HAP-1 (cell line): ENCODE measurements around the gene POMC.

Experiments
- DNase-seq, 2 experiments: peaks; one replicate each; pipeline ENCODE4 v3.0.0-alpha.2; 2016 to 2020; ENCODE audit warnings: low spot score in 2 of 2
- H3K27me3 ChIP-seq: fragments of 250-450 bp; sonication (Bioruptor Pico); 2 replicates; pipeline ENCODE4 v1.5.1; 2020; ENCODE audit warnings: low read depth, mild to moderate bottlenecking, moderate library complexity
- H3K36me3 ChIP-seq: fragments of 250-450 bp; sonication (Bioruptor Pico); replicated peaks from 2 replicates; pipeline ENCODE4 v1.5.1; 2020; ENCODE audit warnings: mild to moderate bottlenecking
- H3K4me1 ChIP-seq: fragments of 250-450 bp; sonication (Bioruptor Pico); 2 replicates; pipeline ENCODE4 v1.5.1; 2020; ENCODE audit warnings: mild to moderate bottlenecking
- H3K4me3 ChIP-seq: fragments of 250-450 bp; sonication (Bioruptor Pico); 2 replicates; pipeline ENCODE4 v1.5.1; 2020; ENCODE audit warnings: mild to moderate bottlenecking, moderate library complexity
- H3K9me3 ChIP-seq: fragments of 250-450 bp; sonication (Bioruptor Pico); 2 replicates; pipeline ENCODE4 v1.5.1; 2020; ENCODE audit warnings: mild to moderate bottlenecking, moderate library complexity
- in situ Hi-C: fragments of 300-500 bp; cut with MboI; formaldehyde crosslinking; loops from 3 replicates; pipeline ENCODE4 v1.14.3; 2020; ENCODE audit warnings: low sequenced_read_pairs, inconsistent platforms, mixed read lengths

Gene POMC

DNA sequence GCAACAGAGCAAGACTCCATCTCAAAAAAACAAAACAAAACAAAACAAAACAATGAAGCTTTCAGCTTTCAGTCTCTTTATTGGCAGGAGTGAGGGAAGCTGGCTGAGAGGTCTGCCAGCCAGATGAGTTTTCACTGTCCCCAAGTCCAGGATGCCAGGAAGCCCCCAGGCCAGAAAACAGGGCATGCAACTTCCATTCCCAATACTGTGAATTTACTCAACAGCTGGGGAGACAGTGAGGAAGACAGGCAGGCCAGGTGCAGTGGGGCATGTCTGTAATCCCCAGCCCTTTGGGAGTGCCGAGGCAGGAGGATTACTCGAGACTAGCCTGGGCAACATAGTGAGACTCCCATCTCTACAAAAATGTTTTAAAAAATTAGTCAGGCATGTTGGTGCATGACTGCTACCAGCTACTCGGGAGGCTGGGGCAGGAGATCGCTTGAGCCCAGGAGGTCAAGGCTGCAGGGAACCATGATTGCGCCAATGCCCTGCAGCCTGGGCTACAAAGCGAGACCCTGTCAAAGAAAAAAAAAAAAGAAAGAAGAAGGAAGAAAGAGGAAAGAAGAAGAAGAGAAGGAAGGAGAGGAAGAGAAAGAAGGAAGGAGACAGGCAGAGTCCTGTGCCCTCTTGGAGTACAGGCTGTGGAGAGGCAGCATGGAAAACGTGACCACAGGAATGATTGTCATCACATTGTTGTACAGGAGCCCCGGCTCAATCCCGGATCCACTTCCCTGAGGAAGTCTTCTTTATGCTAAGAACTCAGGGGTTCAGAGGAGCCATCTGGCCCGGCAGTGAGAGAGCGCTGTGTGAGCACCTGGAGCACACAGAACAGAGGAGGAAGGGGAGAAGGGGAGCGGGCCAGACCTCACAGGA lies 29.2 kb upstream of the POMC start:
- H3K36me3 ChIP-seq = no peaks in the 10 kb centered on the region
- no peaks in the 10 kb centered on the region for H3K27me3 ChIP-seq
- in situ Hi-C loops = loop anchor here (5.0 to 10.0 kb wide), 2 partner anchors 225 to 793 kb away; partner anchors contain the start of gene DNAJC27
- H3K4me1 ChIP-seq = peaks cover 9% of the 10 kb centered on the region
- peak in 1 of 2 experiments; percentile 32 for DNase-seq
- no peak overlapping the region for H3K4me3 ChIP-seq
- no peaks in the 10 kb centered on the region for H3K9me3 ChIP-seq

DNA sequence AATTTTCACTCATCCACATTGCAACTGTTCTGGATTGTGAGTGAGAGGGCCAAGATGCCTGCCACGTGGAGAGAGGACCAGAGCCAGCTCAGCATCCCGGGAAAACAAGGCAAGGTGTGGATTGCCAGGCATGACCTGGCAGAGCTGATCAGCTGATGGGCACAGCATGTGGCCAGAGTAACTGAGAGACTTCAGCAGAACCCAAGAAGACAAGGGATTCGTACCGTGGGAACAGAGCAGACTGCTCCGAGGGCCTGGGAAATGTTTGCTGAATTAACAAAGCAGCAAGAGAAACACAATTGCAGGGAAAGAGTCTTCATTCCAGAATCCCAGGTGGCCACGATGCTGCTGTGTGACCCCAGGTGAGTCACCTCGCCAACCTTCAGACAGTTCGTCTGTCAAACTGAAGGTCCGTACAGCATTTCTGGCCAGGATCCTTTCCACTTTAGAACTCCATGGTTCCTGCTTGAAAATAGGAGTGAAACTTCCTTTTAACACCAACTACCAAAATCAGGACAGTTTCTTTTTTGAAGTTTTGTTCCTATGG lies 26.3 kb upstream of the POMC start:
- no peaks in the 10 kb centered on the region for H3K9me3 ChIP-seq
- in situ Hi-C loops = loop anchor here (5.0 to 10.0 kb wide), 2 partner anchors 222 to 790 kb away; partner anchors contain the start of gene DNAJC27

DNA sequence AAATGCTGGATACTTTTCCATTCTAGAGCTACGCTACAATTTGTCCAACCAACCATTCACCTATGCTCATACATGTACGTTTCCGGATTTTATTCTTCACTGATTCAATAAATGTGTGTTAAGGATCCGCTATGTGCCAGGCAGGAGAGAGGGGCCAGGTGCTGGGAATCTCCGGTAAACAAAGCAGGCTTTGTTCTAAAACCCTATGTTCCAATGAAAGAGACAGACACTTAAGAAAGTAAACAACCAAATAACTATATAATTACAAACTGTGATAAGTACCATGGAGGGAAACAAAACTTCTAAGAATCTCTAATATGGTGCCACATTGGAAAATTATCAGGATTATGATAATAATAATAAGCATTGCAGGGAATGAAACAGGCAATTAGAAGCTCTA lies 22.2 kb upstream of the POMC start:
- DNase-seq = no peak

More for the DNA sequence above, 26.3 kb upstream of the POMC start:
- Histone ChIP-seq H3K27me3 (no peaks in the 10 kb centered on the region), H3K4me3 (no peak overlapping the region), H3K36me3 (no peaks in the 10 kb centered on the region), H3K4me1 (peaks cover 14% of the 10 kb centered on the region)
- no peak for DNase-seq

DNA sequence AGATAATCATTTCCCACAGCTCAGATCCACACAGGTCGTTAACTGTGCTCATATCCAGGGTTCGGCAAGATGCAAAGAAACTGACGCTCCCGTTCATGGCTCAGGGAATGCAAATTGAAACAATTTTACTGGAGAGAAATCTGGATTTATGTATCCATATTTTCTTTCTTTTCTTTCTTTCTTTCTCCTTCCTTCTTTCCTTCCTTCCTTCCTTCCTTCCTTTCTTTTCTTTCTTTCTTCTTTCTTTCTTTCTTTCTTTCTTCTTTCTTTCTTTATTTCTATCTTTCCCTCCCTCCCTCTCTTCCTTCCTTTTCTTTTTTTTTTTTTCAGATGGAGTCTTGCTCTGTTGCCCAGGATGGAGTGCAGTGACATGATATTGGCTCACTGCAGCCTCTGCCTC lies 20.0 kb upstream of the POMC start:
- no peaks in the 10 kb centered on the region for H3K27me3 ChIP-seq
- no peak overlapping the region for H3K4me3 ChIP-seq
- peaks cover 7% of the 10 kb centered on the region; the same call in 1 of the 2 replicates for H3K4me1 ChIP-seq
- H3K36me3 ChIP-seq = no peaks in the 10 kb centered on the region
- in situ Hi-C loops = no loop called here
- no peaks in the 10 kb centered on the region for H3K9me3 ChIP-seq
- DNase-seq = no peak

More for the DNA sequence above, 22.2 kb upstream of the POMC start:
- H3K4me1 ChIP-seq = peaks cover 7% of the 10 kb centered on the region; the same call in 1 of the 2 replicates
- no peaks in the 10 kb centered on the region for H3K36me3 ChIP-seq
- no peak overlapping the region for H3K4me3 ChIP-seq
- in situ Hi-C loops = loop anchor here (10.0 kb wide), 1 partner anchor 786 kb away; no protein-coding TSS in a partner anchor
- no peaks in the 10 kb centered on the region for H3K9me3 ChIP-seq
- no peaks in the 10 kb centered on the region for H3K27me3 ChIP-seq

DNA sequence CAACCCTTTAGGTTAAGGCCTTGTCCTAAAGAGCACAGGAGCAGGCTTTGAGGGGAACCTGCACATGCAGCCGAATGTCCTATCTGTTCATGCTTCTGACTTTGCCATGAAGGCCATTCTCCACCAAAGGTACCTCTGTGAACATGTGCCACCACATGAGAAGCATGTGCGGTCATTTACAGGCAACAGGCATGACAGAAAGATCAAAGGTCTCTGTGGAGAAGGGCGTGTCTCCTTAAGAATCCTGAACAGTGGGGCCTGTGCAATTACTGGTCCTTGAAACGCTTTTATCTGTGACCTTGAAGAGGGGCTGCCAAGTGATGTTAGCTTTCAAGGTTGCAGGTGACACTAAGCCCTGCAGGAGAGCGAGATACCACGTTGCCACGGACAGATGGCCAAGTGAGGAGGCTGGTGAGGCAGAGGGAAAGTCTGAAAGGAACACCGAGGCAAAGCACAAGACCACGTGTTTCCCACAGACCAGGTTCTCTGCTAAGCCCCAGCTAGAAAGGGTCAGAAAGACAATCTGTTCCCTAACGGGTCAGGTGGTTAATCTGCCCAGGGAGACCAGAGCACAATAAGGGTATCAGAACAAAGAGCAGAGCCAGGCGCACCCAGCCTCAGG lies 19.5 kb upstream of the POMC start:
- H3K4me1 ChIP-seq = peaks cover 7% of the 10 kb centered on the region; the same call in 1 of the 2 replicates
- H3K36me3 ChIP-seq = no peaks in the 10 kb centered on the region
- no peak for DNase-seq
- no peak overlapping the region for H3K4me3 ChIP-seq
- H3K9me3 ChIP-seq = no peaks in the 10 kb centered on the region
- H3K27me3 ChIP-seq = no peaks in the 10 kb centered on the region
- in situ Hi-C loops = no loop called here

DNA sequence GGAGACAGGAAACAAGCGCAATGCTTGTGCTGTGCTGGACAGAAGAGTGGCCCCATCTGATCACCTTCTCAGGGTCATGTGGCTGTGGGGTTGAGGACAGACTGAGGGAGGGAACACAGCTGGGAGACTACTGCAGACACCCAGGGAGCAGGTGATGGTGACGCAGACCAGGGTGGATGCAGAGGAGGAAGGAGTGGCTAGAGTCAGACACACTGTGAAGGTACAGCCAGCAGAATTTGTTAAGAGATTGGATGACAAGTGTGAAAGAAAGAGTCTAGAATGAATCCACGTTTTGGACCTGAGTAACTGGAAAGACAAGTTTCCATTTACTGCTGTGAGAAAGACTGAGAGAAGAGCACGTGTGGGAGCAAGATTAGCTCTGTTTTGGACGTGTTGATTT lies 15.9 kb upstream of the POMC start:
- DNase-seq = no peak
- Histone ChIP-seq H3K27me3 (no peaks in the 10 kb centered on the region), H3K4me1 (no peaks in the 10 kb centered on the region), H3K4me3 (no peak overlapping the region), H3K36me3 (no peaks in the 10 kb centered on the region), H3K9me3 (no peaks in the 10 kb centered on the region)
- in situ Hi-C loops = no loop called here

DNA sequence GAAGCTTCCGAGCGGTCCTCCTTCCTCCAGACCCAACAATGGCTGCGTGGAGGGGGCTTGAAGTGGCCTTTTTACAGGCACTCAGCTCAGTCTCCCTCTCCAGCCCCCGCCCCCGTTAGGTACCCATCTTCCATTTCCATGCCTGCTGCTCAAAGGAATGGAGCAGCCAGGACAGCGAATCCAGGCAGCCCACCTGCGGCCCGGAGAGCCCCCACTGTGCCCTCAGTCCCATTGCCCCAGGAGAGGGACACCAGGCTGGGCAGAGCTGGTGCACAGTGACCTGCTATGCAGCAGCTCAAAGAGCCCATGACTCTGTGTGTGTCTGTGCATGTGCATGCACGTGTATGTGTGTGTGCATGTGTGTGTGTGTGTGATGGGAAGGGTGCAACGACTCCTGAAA lies 10.6 kb upstream of the POMC start:
- no peaks in the 10 kb centered on the region for H3K9me3 ChIP-seq
- DNase-seq = no peak
- in situ Hi-C loops = no loop called here
- no peaks in the 10 kb centered on the region for H3K4me1 ChIP-seq
- H3K27me3 ChIP-seq = no peaks in the 10 kb centered on the region
- H3K4me3 ChIP-seq = no peak overlapping the region
- no peaks in the 10 kb centered on the region for H3K36me3 ChIP-seq

DNA sequence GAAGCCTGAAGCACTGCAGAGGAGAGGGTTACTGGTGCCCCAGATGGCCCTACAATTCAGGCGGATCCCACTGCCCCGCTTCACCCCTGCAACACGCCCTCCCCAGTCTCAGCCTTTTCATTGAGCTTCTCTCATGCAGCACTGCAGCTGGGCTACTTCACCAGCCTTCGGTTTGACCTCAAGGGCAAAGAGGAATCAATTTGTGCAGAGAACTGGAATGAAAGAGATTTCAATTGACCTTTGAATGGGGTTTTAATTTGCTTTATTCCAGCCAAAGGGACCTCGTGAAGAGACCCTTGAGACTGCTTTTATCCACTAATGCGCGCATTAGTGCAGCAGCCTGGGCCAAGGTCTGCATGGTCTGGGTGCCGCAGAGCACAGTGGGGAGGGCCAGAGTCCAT lies 8.8 kb upstream of the POMC start:
- H3K4me1 ChIP-seq = no peaks in the 10 kb centered on the region
- no peaks in the 10 kb centered on the region for H3K9me3 ChIP-seq
- no peaks in the 10 kb centered on the region for H3K27me3 ChIP-seq
- H3K36me3 ChIP-seq = no peaks in the 10 kb centered on the region
- DNase-seq = no peak
- in situ Hi-C loops = no loop called here
- no peak overlapping the region for H3K4me3 ChIP-seq

DNA sequence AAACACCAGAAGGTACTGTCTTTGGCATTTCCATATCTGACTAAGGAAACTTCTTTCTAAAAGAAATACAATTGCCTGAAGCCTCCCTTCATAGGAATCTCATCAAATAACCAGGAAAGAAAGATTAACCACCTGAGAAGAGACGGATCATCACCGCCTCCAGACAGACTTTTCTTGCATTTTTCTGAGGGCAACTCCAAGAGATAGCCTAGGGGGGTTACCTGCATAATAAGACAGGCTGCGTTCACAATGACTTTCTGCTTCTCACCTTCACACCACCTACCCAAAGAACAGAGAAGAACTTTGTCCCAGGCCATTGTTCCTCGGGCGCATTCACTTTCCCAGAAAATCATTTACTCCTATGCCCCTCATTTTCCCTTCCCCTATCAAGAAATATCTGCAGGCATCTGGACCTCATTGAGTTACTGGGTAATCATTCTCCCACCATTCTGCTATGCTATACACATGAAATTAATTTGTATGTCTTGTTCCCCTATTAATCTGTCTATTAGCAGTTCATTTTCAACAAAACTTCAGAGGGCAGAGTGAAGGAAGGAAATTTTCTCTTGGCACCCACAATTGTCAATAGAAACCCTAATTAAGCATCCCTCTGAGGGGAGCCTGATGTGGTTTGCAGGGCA lies 8.3 kb upstream of the POMC start:
- Histone ChIP-seq H3K4me1 (no peaks in the 10 kb centered on the region), H3K36me3 (no peaks in the 10 kb centered on the region), H3K4me3 (no peak overlapping the region), H3K27me3 (no peaks in the 10 kb centered on the region), H3K9me3 (no peaks in the 10 kb centered on the region)
- in situ Hi-C loops = no loop called here
- no peak for DNase-seq

DNA sequence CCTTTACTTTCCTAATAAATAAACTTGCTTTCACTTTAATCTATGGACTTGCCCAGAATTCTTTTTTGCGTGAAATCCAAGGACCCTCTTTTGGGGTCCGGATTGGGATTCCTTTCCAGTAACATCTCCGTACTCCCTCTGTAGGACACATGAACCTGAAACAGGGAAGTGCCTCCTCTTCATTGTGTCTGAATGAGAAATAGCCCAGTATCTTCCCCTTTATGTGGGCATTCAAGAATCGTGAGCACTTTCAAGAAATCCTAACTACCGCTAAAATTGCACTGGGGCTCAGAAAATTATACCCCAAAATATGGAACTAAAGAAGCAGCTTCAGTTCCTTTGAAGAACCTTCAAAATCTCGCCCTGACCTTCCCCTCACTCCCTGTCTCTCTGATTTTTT lies 7.8 kb upstream of the POMC start:
- no peaks in the 10 kb centered on the region for H3K36me3 ChIP-seq
- no peak for DNase-seq
- in situ Hi-C loops = no loop called here
- H3K4me1 ChIP-seq = no peaks in the 10 kb centered on the region
- H3K9me3 ChIP-seq = no peaks in the 10 kb centered on the region
- no peaks in the 10 kb centered on the region for H3K27me3 ChIP-seq
- no peak overlapping the region for H3K4me3 ChIP-seq

DNA sequence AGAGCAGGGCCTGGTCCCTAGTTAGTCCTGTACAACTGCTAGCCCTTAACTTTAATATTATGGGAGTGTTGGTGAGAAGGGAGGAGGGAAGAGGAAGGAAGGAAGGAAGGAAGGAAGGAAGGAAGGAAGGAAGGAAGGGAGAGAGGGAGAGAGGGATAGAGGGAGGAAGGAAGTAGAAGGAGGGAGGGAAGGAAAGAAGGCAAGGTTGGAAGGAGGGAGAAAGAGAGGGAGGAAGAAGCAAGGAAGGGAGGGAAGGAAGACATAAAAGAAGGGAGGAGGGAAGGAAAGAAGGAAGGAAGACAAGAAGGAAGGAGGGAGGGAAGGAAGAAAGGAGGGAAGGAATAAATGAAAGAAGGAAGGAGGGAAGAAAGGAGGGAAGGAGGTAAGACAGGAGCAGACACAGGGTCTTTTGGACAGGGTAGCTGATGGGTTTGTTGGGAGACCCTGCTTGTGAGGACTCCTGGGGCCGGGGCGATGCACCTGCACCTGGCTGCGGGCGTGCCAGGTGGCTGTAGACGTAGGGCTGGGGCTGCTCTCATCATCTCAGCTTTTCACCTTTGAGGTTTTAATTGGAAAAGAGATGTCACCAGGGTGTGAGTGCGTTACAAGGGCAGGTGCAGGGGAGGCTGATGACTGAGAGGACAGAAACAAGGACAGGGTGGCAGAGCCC lies 5.9 kb upstream of the POMC start:
- Histone ChIP-seq H3K36me3 (no peaks in the 10 kb centered on the region), H3K27me3 (peaks cover 5% of the 10 kb centered on the region; the same call in 1 of the 2 replicates), H3K4me3 (no peak overlapping the region), H3K4me1 (no peaks in the 10 kb centered on the region), H3K9me3 (no peaks in the 10 kb centered on the region)
- in situ Hi-C loops = no loop called here
- no peak for DNase-seq

DNA sequence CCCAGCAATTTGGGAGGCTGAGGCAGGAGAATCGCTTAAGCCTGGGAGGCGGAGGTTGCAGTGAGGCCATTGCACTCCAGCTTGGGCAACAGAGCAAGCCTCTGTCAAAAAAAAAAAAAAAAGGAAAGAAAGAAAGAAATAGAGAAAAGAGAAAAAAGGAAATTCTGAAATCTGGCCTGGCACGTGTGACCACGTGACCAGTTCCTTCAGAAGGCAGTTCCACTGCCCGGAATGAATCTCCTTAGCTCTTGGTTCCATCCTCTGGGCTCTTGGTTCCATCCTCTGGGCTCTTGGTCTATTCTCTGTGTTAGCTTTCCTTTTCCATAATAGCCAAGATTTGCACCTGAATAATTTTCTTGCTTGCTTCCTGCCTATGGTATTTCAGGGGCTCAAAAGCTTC lies 5.3 kb upstream of the POMC start:
- no peaks in the 10 kb centered on the region for H3K4me1 ChIP-seq
- in situ Hi-C loops = no loop called here
- H3K27me3 ChIP-seq = peaks cover 11% of the 10 kb centered on the region; the same call in 1 of the 2 replicates

DNA sequence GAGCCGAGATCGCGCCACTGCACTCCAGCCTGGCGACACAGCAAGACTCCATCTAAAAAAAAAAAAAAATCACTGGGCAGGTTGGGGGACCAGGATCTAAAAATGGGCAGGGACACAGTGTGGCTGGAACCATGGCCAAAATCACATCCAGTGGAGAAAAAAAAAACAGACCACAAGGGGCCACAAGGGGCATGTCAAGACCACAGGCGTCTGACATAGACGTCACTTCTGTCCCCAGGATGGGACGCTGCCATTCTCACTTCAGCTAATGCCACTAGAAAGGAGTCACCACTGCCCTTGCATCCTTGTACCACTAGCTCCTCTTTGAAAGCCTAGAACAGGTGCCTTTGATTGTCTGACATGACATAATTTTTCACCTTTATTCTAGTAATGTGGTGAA lies 2.5 kb upstream of the POMC start:
- Histone ChIP-seq H3K9me3 (no peaks in the 10 kb centered on the region), H3K36me3 (no peaks in the 10 kb centered on the region), H3K27me3 (peaks cover 12% of the 10 kb centered on the region; the same call in 1 of the 2 replicates), H3K4me3 (no peak overlapping the region), H3K4me1 (no peaks in the 10 kb centered on the region)
- in situ Hi-C loops = no loop called here
- no peak for DNase-seq

More for the DNA sequence above, 5.3 kb upstream of the POMC start:
- Histone ChIP-seq H3K9me3 (no peaks in the 10 kb centered on the region), H3K4me3 (no peak overlapping the region), H3K36me3 (no peaks in the 10 kb centered on the region)
- DNase-seq = no peak
